ENCODE measurements around the gene EFCAB5.
"Not testable (repeated sequence)": the region's sequence is repeated elsewhere in the genome, so short reads cannot be mapped to it uniquely, and the experiment has no call there.

The EFCAB5 gene

GRCh38 chr17:29941334-29941733 lies at the start of gene EFCAB5:
Gene EFCAB5 (plus strand): TSS chr17:29941634. CDS start chr17:29941797, 163 bp downstream.
- no peak for DNase-seq

GRCh38 chr17:29892201-29892600 lies 49.2 kb upstream of the EFCAB5 start:
- DNase-seq, result no peak

- DNase-seq, result not testable (repeated sequence)
These were observed 44.3 kb upstream of the EFCAB5 start for GRCh38 chr17:29897136-29897535.

- DNase-seq, result no peak
These were observed 38.0 kb upstream of the EFCAB5 start for GRCh38 chr17:29903471-29903870.

GRCh38 chr17:29905086-29905878 lies 36.2 kb upstream of the EFCAB5 start:
- no peak for DNase-seq

- no peak for DNase-seq
These were observed 35.6 kb upstream of the EFCAB5 start for GRCh38 chr17:29905879-29906167.

- DNase-seq, result no peak
These were observed 34.5 kb upstream of the EFCAB5 start for GRCh38 chr17:29906969-29907368.

GRCh38 chr17:29909236-29910003 lies 32.0 kb upstream of the EFCAB5 start:
- no peak for DNase-seq

- no peak for DNase-seq
These were observed 29.7 kb upstream of the EFCAB5 start for GRCh38 chr17:29911641-29912177.

GRCh38 chr17:29914819-29915537 lies 26.5 kb upstream of the EFCAB5 start:
- no peak for DNase-seq

- no peak for DNase-seq
These were observed 23.4 kb upstream of the EFCAB5 start for GRCh38 chr17:29918016-29918415.

GRCh38 chr17:29918922-29919856 lies 22.2 kb upstream of the EFCAB5 start:
- no peak for DNase-seq

- no peak for DNase-seq
These were observed 16.6 kb upstream of the EFCAB5 start for GRCh38 chr17:29924786-29925185.

- no peak for DNase-seq
These were observed 13.9 kb upstream of the EFCAB5 start for GRCh38 chr17:29927546-29927945.

- peak; percentile 16 for DNase-seq
These were observed 12.4 kb upstream of the EFCAB5 start for GRCh38 chr17:29929006-29929532.

- peak; percentile 90 for DNase-seq
These were observed 11.7 kb upstream of the EFCAB5 start, which contains the start of gene SSH2 for GRCh38 chr17:29929533-29930408. Gene SSH2 (minus strand): TSS chr17:29930228. CDS start chr17:29930000, 228 bp downstream.

GRCh38 chr17:29930409-29931010 lies 10.9 kb upstream of the EFCAB5 start:
- DNase-seq, result no peak

- peak; percentile 91 for DNase-seq
These were observed 10.1 kb upstream of the EFCAB5 start for GRCh38 chr17:29931231-29931932.

GRCh38 chr17:29933379-29933778 lies 8.1 kb upstream of the EFCAB5 start:
- DNase-seq, result no peak

- DNase-seq, result not testable (repeated sequence)
These were observed 5.5 kb upstream of the EFCAB5 start for GRCh38 chr17:29935909-29936308.

Measured in NCI-H1105 (cell line).